SKM-1 treated with dmso at 0.1 percent for 144 hours (cell line): ENCODE measurements around the gene RPL7A.
A peak's percentile ranks its signal among the peaks of the same experiment; 100 is the strongest.
"Not testable (repeated sequence)": the region's sequence is repeated elsewhere in the genome, so short reads cannot be mapped to it uniquely, and the experiment has no call there.

Experiments
- DNase-seq: peaks from one replicate; lab custom pipeline; 2025; ENCODE audit not compliant: unreplicated experiment; lab: John Stamatoyannopoulos, UW

The RPL7A gene

DNA sequence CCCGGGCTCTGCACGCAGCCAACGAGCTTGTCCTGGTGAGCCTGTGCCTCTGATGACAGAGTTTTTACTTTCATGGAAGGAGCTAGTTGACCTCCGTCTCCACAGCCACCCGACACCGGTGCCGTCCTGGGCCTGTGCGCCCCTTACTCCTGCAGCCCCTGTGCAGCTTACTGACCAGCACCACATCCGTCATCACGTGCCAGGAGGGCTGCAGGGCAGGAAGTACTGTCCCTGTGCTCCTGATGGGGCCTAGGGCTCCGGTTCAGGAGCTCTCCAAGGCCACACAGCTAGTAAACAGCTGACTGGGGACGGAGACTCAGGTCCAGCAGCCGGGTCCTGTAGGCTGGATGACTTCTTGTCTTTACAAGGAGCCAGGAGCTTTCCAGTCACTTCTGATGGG is 38.3 kb downstream of the RPL7A start:
- no peak for DNase-seq

DNA sequence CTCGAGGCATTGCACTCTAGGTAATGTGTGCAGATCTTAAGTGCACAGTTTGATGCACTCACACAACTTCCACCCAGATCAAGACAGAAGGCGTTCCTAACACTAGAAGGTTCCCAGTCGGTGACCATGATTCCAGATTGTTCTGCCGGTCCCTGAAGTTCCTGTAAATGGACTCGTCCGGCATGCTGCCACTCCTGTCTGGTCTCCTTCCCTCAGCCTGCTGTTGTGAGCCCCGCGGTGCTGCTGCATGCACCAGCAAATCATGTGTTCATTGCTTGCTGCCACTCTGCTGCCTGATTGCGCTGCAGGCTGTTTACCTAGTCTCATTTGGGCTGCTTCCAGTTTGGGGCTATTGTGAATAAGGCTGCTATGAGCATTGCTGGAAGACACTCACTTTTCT is 39.7 kb downstream of the RPL7A start:
- DNase-seq = no peak

DNA sequence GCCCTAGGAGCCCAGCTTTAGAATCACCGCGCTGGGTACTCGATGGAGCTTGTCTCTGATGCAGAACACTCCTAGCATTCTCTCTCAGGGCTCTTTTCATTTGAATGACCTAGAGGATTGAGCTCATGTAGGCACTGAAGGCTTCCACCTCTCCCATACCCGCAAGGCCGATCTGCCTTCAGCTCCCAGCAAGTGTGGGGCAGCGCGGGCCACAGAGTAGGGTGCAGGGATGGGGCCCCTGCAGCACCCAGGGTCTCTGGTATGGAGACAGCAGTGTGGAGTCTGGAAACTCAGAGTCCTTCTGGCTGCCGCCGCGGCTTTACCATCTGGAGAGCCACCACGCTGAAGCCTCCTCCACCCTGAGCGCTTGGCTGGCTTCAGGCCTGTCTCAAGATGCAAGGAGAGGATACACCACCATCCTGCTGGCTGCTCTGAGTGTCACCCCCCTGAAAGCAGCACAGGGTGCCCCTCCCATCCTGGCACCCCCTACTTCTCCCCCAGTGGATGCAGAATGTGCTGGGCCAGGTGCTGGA is 41.1 kb downstream of the RPL7A start:
- no peak for DNase-seq

DNA sequence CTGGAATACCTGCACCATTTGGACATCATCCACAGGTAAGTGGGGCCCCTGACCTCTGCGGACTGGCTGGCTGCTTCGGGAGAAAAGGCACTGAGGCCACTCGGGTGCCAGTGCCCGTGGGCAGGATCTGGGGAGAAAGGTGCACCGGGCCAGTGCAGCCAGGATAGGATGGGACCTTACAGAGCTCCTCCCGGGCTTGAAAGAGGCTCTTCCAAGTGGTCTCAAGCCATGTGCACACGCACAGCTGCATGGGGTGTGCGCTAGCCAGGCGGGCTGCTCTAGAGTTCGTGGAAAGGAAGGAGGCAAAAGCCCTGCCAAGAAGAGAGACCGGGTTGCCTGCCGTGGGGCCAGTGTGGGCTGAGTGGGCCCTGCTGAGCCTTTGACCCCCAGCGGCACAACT is 41.5 kb downstream of the RPL7A start:
- DNase-seq = no peak

DNA sequence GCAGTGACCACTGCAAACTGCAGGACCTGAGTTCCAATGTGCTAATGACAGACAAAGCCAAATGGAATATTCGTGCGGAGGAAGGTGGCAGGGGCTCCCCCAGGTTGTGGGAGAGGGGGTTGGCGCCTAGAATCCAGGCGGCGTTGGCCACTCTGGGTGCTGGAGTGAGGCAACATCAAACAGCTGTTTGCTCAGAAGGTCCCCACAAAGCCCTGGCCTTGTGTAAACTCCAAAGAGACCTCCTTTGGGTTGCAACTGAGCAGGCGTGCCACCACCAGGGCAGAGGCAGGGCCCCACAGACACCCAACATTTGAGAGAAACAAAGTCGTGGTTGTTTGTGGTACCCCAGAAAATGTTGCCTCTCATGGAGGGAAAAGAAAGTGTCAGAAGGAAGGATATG is 42.7 kb downstream of the RPL7A start:
- DNase-seq = no peak

DNA sequence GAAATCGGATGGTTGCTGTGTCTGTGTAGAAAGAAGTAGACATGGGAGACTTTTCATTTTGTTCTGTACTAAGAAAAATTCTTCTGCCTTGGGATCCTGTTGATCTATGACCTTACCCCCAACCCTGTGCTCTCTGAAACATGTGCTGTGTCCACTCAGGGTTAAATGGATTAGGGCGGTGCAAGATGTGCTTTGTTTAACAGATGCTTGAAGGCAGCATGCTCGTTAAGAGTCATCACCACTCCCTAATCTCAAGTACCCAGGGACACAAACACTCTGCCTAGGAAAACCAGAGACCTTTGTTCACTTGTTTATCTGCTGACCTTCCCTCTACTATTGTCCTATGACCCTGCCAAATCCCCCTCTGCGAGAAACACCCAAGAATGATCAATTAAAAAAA is 43.4 kb downstream of the RPL7A start:
- not testable (repeated sequence) for DNase-seq

DNA sequence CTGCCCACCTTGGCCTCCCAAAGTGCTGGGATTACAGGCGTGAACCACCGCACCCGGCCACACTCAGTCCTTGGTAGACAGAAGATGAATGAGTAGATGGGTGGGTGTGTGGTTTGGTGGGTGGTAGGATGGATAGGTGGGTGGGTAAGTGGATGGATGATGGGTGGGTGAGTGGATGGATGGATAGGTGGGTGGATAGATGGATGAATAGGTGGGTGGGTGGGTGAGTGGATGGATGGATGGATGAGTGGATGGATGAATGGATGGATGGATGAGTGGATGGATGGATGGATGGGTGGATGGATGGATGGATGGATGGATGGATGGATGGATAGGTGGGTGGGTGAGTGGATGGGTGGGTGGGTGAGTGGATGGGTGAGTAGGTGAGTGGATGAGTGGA is 44.3 kb downstream of the RPL7A start:
- DNase-seq = not testable (repeated sequence)

DNA sequence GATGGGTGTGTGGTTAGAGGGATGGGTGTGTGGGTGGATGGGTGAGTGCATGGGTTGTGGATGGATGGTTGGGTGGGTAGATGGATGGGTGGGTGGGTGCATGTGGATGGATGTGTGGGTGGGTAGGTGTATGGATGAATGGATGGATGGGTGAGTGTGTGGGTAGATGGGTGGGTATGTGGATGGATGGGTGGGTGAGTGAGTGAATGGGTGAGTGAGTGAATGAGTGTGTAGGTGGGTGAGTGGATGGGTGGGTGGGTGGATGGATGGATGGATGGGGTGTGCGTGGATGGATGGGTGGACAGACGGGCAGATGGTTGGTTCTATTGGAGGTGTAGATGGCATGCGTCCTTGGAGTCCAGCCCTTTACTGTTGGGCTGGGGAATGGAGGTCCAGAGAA is 45.4 kb downstream of the RPL7A start:
- no peak for DNase-seq

DNA sequence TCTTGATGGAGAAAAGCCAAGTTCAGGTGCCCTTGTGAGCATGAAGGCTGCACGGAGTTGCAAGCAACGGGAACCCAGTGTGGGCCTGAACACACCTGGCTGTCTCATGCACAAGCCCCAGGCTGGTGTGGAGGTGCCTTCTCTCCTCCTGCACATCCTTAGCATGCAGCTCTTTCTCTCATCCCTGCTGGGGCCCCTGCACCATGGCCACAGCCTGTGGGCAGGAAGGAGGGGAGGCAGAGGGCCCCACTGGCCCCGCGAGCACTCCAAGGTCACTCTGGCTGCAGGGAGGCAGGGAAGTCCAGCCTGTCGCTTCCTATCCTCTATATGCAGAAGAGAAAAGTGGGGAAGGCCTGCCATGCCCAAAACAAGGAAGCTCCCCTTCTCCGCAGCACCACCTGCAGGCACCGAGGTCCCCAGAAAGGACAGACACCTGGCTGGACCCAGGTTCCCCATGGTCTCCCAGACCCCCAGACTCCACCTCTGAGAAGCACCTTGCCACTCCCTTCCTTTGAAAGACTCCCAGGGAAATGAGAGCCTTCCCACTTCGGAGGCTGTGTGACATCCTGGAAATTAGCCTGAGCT is 46.8 kb downstream of the RPL7A start:
- no peak for DNase-seq

DNA sequence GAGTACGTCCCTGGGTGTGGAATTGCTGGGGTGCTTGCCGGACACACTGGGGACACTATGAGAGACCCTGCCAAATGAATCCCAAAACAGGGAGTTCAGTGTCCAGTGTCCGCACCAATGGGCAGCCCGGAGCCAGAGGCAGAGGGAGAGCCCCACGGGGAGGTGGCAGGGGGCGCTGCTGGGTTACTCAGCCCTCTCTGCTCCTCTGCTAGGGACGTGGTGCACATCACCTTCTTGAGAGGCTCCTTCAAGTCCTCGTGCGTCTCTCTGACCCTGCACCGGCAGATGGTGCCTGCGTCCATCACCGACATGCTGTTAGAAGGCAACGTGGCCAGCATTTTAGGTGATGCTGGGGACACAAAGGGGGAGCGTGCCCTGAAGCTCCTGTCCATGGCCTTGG is 48.9 kb downstream of the RPL7A start:
- DNase-seq = peak; percentile 2

DNA sequence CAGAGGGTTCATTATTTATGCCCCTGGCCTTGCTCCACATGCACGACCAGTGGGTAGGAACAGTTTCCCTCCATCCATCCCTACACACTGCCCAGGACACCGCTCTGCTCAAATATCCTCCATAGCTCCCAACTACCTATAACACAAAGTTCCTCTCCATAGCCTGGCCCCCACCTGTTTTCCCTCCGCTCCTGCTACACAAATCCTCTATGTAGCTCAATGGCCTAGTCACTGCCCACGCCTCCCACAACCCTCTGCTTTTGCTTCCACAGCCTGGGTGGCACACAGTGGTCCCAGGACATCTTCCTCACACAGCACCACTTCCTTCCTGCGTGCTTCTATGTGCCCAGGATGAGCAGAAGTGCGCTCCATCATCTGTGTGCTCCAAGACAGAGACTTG is 49.4 kb downstream of the RPL7A start:
- DNase-seq = no peak

DNA sequence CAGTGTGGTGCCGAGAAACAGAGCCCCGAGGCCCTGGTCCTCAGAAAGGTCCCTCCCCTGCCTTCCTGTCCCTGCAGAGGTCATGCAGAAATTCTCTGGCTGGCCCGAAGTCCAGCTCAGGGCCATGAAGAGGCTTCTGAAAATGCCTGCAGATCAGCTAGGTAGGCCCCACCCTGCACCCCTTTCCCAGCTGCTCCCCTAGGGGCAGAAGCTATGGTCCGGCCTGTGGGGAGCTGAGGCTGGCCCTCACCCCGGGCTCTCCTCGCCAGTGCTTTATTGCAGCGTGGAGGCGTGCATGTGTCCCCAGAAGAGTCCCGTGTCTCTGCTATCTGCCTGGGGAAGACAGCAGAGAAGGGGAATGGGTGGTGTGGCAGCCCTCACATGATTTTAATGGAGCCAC is 49.9 kb downstream of the RPL7A start:
- no peak for DNase-seq

DNA sequence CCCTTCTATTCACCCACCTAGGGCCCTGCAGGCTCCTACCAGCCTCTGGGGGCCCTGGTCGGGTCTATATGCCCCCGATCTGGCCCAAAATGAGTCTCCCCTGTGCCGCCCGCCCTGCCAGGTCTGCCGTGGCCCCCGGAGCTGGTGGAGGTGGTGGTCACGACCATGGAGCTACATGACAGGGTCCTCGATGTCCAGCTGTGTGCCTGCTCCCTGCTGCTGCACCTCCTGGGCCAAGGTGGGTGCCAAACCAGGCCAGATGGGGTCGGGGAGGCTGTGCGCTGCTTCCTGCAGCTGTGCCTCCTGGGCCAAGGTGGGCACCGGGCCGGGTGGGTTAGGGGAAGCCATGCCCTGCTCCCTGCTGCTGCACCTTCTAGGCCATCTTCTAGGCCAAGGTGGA is 52.3 kb downstream of the RPL7A start:
- no peak for DNase-seq
